Activated CD8-positive, alpha-beta T cell treated with anti-CD3 and anti-CD28 coated beads for 36 hours (primary cell): ENCODE data around the gene ANP32B. TPM values are rescaled to one million over a fixed set of nuclear protein-coding genes. Genes with fewer than 3 reads are reported as not detected.
"Not testable (repeated sequence)": the region's sequence is repeated elsewhere in the genome, so short reads cannot be mapped to it uniquely, and the experiment has no call there.

ENCODE experiments used
- ATAC-seq: fragments of 200-7000 bp; cut with Tn5 transposase; one replicate; pipeline ENCODE4 v1.10.0; 2021; ENCODE audit warnings: mild to moderate bottlenecking, moderate library complexity
- CTCF ChIA-PET: fragments of 350-600 bp; sonication (Branson Sonifier 250); formaldehyde crosslinking; loops from one replicate; lab custom pipeline; 2021; ENCODE audit warnings: antibody characterized with exemption; lab: Charles Lee
- POLR2A ChIA-PET: fragments of 350-600 bp; sonication (Branson Sonifier 250); formaldehyde crosslinking; loops from one replicate; lab custom pipeline; 2021; ENCODE audit warnings: antibody characterized with exemption; lab: Charles Lee
- DNase-seq: peaks from one replicate; pipeline ENCODE4 v3.0.0-alpha.2; 2020
- H3K27ac Mint-ChIP-seq: one replicate; pipeline ENCODE4 v1.8.0; 2021; ENCODE audit warnings: mild to moderate bottlenecking, mixed read lengths
- H3K27me3 Mint-ChIP-seq: one replicate; pipeline ENCODE4 v1.8.0; 2021; ENCODE audit warnings: mixed read lengths
- H3K36me3 Mint-ChIP-seq: one replicate; pipeline ENCODE4 v1.8.0; 2021; ENCODE audit warnings: low read depth, mixed read lengths
- H3K4me1 Mint-ChIP-seq: one replicate; pipeline ENCODE4 v1.8.0; 2021; ENCODE audit warnings: low read depth, mixed read lengths
- H3K4me3 Mint-ChIP-seq: one replicate; pipeline ENCODE4 v1.8.0; 2021; ENCODE audit warnings: mild to moderate bottlenecking, moderate library complexity, mixed read lengths
- H3K9me3 Mint-ChIP-seq: one replicate; pipeline ENCODE4 v1.8.0; 2021; ENCODE audit warnings: mixed read lengths
- intact Hi-C: fragments of 100-400 bp; cut with micrococcal nuclease; formaldehyde crosslinking; loops from one replicate; pipeline ENCODE4 v1.10.0; 2022
- total RNA-seq, 2 experiments: library from RNA; stranded (reverse); gene quantifications; one replicate each; pipeline ENCODE4 v1.2.3, GENCODE V29; 2021
- TF ChIP-seq, protein P1 (sequence below): fragments of 200-600 bp; IDR thresholded peaks from one replicate; pipeline ENCODE4 v1.8.0; 2022; ENCODE audit warnings: antibody characterized with exemption, mild to moderate bottlenecking

The ANP32B gene
- total RNA-seq, 2 experiments from 2014 or later, result 374 to 389 TPM

DNA sequence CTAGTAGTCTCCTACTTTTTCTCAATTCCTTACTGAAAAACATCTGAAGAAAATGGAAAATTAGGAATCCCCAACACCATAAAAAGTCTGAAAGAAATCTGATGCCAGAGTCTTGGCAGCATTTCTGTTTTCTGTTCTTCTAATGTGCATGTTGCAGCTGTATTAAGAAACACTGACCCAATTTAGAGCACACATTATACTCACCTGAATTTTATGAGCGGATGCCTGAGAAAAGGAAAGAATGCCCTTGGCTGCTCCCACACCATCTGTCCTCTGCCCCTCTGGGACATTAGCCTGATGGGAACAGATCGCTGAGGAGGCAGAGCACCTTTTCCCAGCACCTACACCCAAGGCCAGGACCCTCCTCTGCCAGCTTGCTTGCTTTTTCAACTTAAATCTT lies 14.1 kb upstream of the ANP32B start:
- TF ChIP-seq, protein P1, sequence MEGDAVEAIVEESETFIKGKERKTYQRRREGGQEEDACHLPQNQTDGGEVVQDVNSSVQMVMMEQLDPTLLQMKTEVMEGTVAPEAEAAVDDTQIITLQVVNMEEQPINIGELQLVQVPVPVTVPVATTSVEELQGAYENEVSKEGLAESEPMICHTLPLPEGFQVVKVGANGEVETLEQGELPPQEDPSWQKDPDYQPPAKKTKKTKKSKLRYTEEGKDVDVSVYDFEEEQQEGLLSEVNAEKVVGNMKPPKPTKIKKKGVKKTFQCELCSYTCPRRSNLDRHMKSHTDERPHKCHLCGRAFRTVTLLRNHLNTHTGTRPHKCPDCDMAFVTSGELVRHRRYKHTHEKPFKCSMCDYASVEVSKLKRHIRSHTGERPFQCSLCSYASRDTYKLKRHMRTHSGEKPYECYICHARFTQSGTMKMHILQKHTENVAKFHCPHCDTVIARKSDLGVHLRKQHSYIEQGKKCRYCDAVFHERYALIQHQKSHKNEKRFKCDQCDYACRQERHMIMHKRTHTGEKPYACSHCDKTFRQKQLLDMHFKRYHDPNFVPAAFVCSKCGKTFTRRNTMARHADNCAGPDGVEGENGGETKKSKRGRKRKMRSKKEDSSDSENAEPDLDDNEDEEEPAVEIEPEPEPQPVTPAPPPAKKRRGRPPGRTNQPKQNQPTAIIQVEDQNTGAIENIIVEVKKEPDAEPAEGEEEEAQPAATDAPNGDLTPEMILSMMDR, result no peak
- Mint-ChIP-seq H3K4me1 (peaks cover 16% of the 10 kb centered on the region), H3K9me3 (no peaks in the 10 kb centered on the region), H3K27me3 (peaks cover 2% of the 10 kb centered on the region), H3K27ac (no peak overlapping the region), H3K36me3 (no peaks in the 10 kb centered on the region), H3K4me3 (no peak overlapping the region)
- no peak for DNase-seq
- ATAC-seq, result no peak
- intact Hi-C loops, result no loop called here
- CTCF ChIA-PET, result interaction anchor here (1.3 to 4.9 kb wide), 3 partner anchors 14 to 68 kb away, joined by 3 to 27 read pairs (median 12); no protein-coding TSS in a partner anchor
- POLR2A ChIA-PET, result interaction anchor here (1.0 to 5.9 kb wide), 2 partner anchors 14 to 28 kb away, joined by 3 to 37 read pairs; partner anchors contain the start of gene ANP32B

DNA sequence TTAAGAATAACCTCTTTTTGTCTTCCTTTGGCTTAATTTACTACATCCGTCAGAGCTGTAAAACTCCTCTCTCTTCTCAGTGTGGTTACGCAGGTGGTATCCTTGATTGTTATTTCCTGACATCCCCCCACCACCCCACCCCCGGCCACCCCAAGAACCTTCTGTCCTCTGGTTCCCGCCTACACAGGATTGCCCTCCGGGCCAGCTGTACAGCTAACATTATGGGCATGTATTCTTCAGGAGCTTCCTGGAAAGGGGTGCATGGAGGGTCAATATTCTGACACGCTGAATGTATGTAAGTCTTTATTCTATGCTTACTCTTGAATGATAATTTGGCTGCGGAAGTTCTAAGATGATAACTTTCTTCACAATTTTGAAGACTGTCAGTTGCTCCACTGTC lies 13.0 kb upstream of the ANP32B start:
- ATAC-seq, result peak; percentile 60
- peak; percentile 26 for DNase-seq
- Mint-ChIP-seq H3K4me1 (peaks cover 14% of the 10 kb centered on the region), H3K4me3 (peak overlapping the region; percentile 50), H3K27ac (peak overlapping the region; percentile 66), H3K36me3 (peaks cover 1% of the 10 kb centered on the region), H3K9me3 (peaks cover 1% of the 10 kb centered on the region), H3K27me3 (peaks cover 2% of the 10 kb centered on the region)
- intact Hi-C loops, result no loop called here
- POLR2A ChIA-PET, result interaction anchor here (5.9 kb wide), 1 partner anchor 13 kb away, joined by 37 read pairs; the partner anchor contains the start of gene ANP32B
- TF ChIP-seq, protein P1, result no peak
- CTCF ChIA-PET, result interaction anchor here (0.9 to 4.9 kb wide), 3 partner anchors 15 to 48 kb away, joined by 3 to 27 read pairs (median 12); partner anchors contain the start of gene TRMO

DNA sequence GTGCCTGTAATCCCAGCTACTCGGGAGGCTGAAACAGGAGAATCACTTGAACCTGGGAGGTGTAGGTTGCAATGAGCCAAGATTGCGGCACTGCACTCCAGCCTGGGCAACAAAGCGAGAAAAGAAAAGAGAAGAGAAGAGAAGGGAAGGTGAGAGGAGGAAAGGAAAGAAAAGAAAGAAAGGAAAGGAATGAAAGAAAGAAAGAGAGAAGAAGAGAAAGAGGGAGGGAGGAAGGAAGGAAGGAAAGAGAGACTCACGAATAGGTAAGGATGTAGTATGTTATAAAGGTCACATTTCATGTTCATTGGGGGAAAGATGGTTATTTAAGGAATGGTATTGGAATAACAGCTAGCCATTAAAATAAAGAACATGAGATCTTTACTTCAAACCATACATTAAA lies 10.4 kb upstream of the ANP32B start:
- H3K9me3 Mint-ChIP-seq, result peaks cover 2% of the 10 kb centered on the region
- POLR2A ChIA-PET, result interaction anchor here (5.9 kb wide), 1 partner anchor 10 kb away, joined by 37 read pairs; the partner anchor contains the start of gene ANP32B
- peaks cover 2% of the 10 kb centered on the region for H3K36me3 Mint-ChIP-seq
- H3K4me3 Mint-ChIP-seq, result no peak overlapping the region
- H3K4me1 Mint-ChIP-seq, result peaks cover 12% of the 10 kb centered on the region
- no peaks in the 10 kb centered on the region for H3K27me3 Mint-ChIP-seq
- DNase-seq (no peak), ATAC-seq (no peak)
- CTCF ChIA-PET, result interaction anchor here (0.7 to 2.0 kb wide), 4 partner anchors 8 to 126 kb away, joined by 3 to 9 read pairs (median 4); no protein-coding TSS in a partner anchor
- intact Hi-C loops, result no loop called here
- H3K27ac Mint-ChIP-seq, result no peak overlapping the region
- TF ChIP-seq, protein P1, result no peak

DNA sequence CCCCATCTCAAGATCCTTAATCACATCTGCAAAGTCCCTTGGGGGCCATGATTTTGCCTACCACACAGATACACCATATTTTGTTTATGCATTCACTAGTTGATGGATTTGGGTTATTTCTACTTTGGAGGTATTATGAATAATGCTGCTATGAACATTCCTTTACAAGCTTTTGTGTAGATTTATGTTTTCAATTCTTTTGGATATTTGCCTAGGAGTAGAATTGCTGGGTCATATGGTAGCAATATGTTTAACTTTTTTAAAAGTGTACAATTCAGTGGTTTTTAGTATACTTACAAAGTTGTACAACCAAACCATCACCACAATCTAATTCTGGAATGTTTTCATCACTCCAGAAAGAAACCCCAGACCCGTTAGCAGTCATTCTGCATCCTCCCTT lies 7.8 kb upstream of the ANP32B start:
- H3K4me3 Mint-ChIP-seq, result no peak overlapping the region
- ChIA-PET POLR2A (interaction anchor here (1.0 to 1.1 kb wide), 2 partner anchors 9 to 17 kb away, joined by 3 read pairs; no protein-coding TSS in a partner anchor), CTCF (interaction anchor here (1.0 kb wide), 1 partner anchor 52 kb away, joined by 3 read pairs; the partner anchor contains the start of gene TRMO)

DNA sequence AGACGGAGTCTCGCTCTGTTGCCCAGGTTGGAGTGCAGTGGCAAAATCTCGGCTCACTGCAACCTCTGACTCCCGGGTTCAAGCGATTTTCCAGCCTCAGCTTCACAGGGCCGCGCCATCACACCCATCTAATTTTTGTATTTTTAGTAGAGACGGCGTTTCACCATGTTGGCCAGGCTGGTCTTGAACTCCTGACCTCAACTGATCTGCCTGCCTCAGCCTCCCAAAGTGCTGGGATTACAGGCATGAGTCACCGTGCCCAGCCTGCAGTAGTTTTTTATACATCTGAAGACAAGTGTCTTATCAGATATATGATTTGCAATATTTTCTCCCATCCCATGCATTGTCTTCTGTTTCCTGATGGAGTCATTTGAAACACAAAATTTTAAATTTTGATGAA lies 6.5 kb upstream of the ANP32B start:
- POLR2A ChIA-PET, CTCF ChIA-PET, H3K9me3 Mint-ChIP-seq, H3K27me3 Mint-ChIP-seq, intact Hi-C loops, H3K4me3 Mint-ChIP-seq, ATAC-seq, H3K36me3 Mint-ChIP-seq, DNase-seq, H3K27ac Mint-ChIP-seq: not testable (repeated sequence)
- peaks cover 29% of the 10 kb centered on the region for H3K4me1 Mint-ChIP-seq

More for the DNA sequence above, 7.8 kb upstream of the ANP32B start:
- ATAC-seq (no peak), DNase-seq (no peak)
- Mint-ChIP-seq H3K9me3 (peaks cover 2% of the 10 kb centered on the region), H3K36me3 (peaks cover 2% of the 10 kb centered on the region), H3K27ac (no peak overlapping the region), H3K27me3 (no peaks in the 10 kb centered on the region), H3K4me1 (peaks cover 20% of the 10 kb centered on the region)
- intact Hi-C loops, result no loop called here
- TF ChIP-seq, protein P1, result no peak
